ENCODE data around the gene CSMD2. TPM values are rescaled to one million over a fixed set of nuclear protein-coding genes. Genes with fewer than 3 reads are reported as not detected.

The CSMD2 gene
- total RNA-seq, 1 experiment from 2014 or later, result 13.2 TPM

- Mint-ChIP-seq H3K27ac (no peak overlapping the region), H3K4me3 (no peak overlapping the region), H3K27me3 (ENCODE audit: low read depth) (no peaks in the 10 kb centered on the region), H3K36me3 (no peaks in the 10 kb centered on the region), H3K9me3 (no peaks in the 10 kb centered on the region), H3K4me1 (0 out of 2 replicates have a peak, but pooled peaks cover 5% of the 10 kb centered on the region)
- no peak for ATAC-seq
- ChIA-PET POLR2A (no interaction called here), CTCF (interaction anchor here (6.1 kb wide), 1 partner anchor 27 kb away, joined by 26 read pairs; no protein-coding TSS in a partner anchor)
- DNase-seq (ENCODE audit: low spot score), result no peak
- TF ChIP-seq ZNF121 (CRISPR knock-in tag; IDR thresholded peaks at IDR 0.05) (no peak), JAZF1 (CRISPR knock-in tag; IDR thresholded peaks at IDR 0.05) (no peak), RELA (CRISPR knock-in tag; IDR thresholded peaks at IDR 0.05; ENCODE audit: borderline replicate concordance) (no peak), SMAD4 (CRISPR knock-in tag; IDR thresholded peaks at IDR 0.05) (no peak), ZMAT4 (CRISPR knock-in tag; IDR thresholded peaks at IDR 0.05) (no peak)
- TF ChIP-seq, protein P1, sequence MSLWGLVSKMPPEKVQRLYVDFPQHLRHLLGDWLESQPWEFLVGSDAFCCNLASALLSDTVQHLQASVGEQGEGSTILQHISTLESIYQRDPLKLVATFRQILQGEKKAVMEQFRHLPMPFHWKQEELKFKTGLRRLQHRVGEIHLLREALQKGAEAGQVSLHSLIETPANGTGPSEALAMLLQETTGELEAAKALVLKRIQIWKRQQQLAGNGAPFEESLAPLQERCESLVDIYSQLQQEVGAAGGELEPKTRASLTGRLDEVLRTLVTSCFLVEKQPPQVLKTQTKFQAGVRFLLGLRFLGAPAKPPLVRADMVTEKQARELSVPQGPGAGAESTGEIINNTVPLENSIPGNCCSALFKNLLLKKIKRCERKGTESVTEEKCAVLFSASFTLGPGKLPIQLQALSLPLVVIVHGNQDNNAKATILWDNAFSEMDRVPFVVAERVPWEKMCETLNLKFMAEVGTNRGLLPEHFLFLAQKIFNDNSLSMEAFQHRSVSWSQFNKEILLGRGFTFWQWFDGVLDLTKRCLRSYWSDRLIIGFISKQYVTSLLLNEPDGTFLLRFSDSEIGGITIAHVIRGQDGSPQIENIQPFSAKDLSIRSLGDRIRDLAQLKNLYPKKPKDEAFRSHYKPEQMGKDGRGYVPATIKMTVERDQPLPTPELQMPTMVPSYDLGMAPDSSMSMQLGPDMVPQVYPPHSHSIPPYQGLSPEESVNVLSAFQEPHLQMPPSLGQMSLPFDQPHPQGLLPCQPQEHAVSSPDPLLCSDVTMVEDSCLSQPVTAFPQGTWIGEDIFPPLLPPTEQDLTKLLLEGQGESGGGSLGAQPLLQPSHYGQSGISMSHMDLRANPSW (CRISPR knock-in tag; conservative IDR thresholded peaks at IDR 0.05; ENCODE audit: low read depth), result no peak
Measured at GRCh38 chr1:33986390-33987095, 178.5 kb downstream of the CSMD2 start.

- Mint-ChIP-seq H3K4me3 (no peak overlapping the region), H3K4me1 (0 out of 2 replicates have a peak, but pooled peaks cover 5% of the 10 kb centered on the region), H3K27me3 (ENCODE audit: low read depth) (no peaks in the 10 kb centered on the region), H3K9me3 (no peaks in the 10 kb centered on the region), H3K27ac (no peak overlapping the region), H3K36me3 (no peaks in the 10 kb centered on the region)
- no peak for DNase-seq (ENCODE audit: low spot score)
- POLR2A ChIA-PET, result no interaction called here
- CTCF ChIA-PET, result interaction anchor here (6.1 kb wide), 1 partner anchor 28 kb away, joined by 26 read pairs; no protein-coding TSS in a partner anchor
- ATAC-seq, result peak; percentile 39
- no peak for TF ChIP-seq ZSCAN18 (CRISPR knock-in tag; IDR thresholded peaks at IDR 0.05)
- TF ChIP-seq ZNF121 (CRISPR knock-in tag; IDR thresholded peaks at IDR 0.05), result no peak
- TF ChIP-seq NR2C2 (CRISPR knock-in tag; IDR thresholded peaks at IDR 0.05), result no peak
- TF ChIP-seq ELF4 (CRISPR knock-in tag; IDR thresholded peaks at IDR 0.05; ENCODE audit: low read depth), result no peak
- no peak for TF ChIP-seq SOX15 (CRISPR knock-in tag; IDR thresholded peaks at IDR 0.05)
- no peak for TF ChIP-seq ZNF671 (CRISPR knock-in tag; IDR thresholded peaks at IDR 0.05)
- TF ChIP-seq HMGXB4 (CRISPR knock-in tag; IDR thresholded peaks at IDR 0.05), result no peak
- TF ChIP-seq CREM (CRISPR knock-in tag; IDR thresholded peaks at IDR 0.05), result no peak
- TF ChIP-seq PRRX2 (CRISPR knock-in tag; IDR thresholded peaks at IDR 0.05), result no peak
- TF ChIP-seq, protein P2, sequence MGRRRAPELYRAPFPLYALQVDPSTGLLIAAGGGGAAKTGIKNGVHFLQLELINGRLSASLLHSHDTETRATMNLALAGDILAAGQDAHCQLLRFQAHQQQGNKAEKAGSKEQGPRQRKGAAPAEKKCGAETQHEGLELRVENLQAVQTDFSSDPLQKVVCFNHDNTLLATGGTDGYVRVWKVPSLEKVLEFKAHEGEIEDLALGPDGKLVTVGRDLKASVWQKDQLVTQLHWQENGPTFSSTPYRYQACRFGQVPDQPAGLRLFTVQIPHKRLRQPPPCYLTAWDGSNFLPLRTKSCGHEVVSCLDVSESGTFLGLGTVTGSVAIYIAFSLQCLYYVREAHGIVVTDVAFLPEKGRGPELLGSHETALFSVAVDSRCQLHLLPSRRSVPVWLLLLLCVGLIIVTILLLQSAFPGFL (CRISPR knock-in tag; IDR thresholded peaks at IDR 0.05; ENCODE audit: borderline replicate concordance), result no peak
- no peak for TF ChIP-seq ZNF425 (CRISPR knock-in tag; conservative IDR thresholded peaks at IDR 0.05)
- TF ChIP-seq NFATC4 (CRISPR knock-in tag; IDR thresholded peaks at IDR 0.05), result no peak
- TF ChIP-seq ATF1 (CRISPR knock-in tag; IDR thresholded peaks at IDR 0.05), result no peak
- TF ChIP-seq TEAD1 (CRISPR knock-in tag; IDR thresholded peaks at IDR 0.05), result no peak
- no peak for TF ChIP-seq MLX (CRISPR knock-in tag; IDR thresholded peaks at IDR 0.05)
- TF ChIP-seq, protein P3, sequence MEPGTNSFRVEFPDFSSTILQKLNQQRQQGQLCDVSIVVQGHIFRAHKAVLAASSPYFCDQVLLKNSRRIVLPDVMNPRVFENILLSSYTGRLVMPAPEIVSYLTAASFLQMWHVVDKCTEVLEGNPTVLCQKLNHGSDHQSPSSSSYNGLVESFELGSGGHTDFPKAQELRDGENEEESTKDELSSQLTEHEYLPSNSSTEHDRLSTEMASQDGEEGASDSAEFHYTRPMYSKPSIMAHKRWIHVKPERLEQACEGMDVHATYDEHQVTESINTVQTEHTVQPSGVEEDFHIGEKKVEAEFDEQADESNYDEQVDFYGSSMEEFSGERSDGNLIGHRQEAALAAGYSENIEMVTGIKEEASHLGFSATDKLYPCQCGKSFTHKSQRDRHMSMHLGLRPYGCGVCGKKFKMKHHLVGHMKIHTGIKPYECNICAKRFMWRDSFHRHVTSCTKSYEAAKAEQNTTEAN (CRISPR knock-in tag; IDR thresholded peaks at IDR 0.05), result no peak
Measured at GRCh38 chr1:33985656-33986055, 179.4 kb downstream of the CSMD2 start.

Measured in WTC11 (cell line).